NB4 (cell line): ENCODE measurements around the gene MAP1LC3B.

Experiments
- DNase-seq: peaks from one replicate; pipeline ENCODE4 v3.0.0; 2010; ENCODE audit warnings: low read depth
- H3K4me3 ChIP-seq: one replicate; pipeline ENCODE4 v1.5.1; 2011; ENCODE audit warnings: mild to moderate bottlenecking, low read depth, low read length, moderate library complexity
- CTCF ChIP-seq: IDR thresholded peaks from one replicate; pipeline ENCODE4 v1.5.1; 2012; ENCODE audit warnings: low read depth, low read length
- MAX ChIP-seq: IDR thresholded peaks from 2 replicates; pipeline ENCODE4 v1.6.1; 2011; ENCODE audit warnings: low read depth, low read length
- MYC ChIP-seq: IDR thresholded peaks from 2 replicates; pipeline ENCODE4 v1.6.1; 2011; ENCODE audit warnings: low read depth, low read length
- POLR2A ChIP-seq: IDR thresholded peaks from 2 replicates; pipeline ENCODE4 v1.6.1; 2011; ENCODE audit warnings: mild to moderate bottlenecking; ENCODE audit not compliant: insufficient read length; ENCODE audit errors: extremely low read depth

MAP1LC3B gene

GRCh38 chr16:87363771-87364455, 28.2 kb upstream of the MAP1LC3B start:
- TF ChIP-seq CTCF (no peak), MYC (no peak), MAX (no peak), POLR2A (no peak)
- H3K4me3 ChIP-seq = no peak overlapping the region
- DNase-seq = no peak

- DNase-seq = no peak
- TF ChIP-seq MYC = no peak
- TF ChIP-seq POLR2A = no peak
- no peak for TF ChIP-seq CTCF
- no peak for TF ChIP-seq MAX
- H3K4me3 ChIP-seq = no peak overlapping the region
These were observed 27.0 kb upstream of the MAP1LC3B start for GRCh38 chr16:87365021-87365713.

- no peak for DNase-seq
- no peak overlapping the region for H3K4me3 ChIP-seq
- TF ChIP-seq MYC (no peak), MAX (no peak), CTCF (no peak), POLR2A (no peak)
These were observed 25.8 kb upstream of the MAP1LC3B start for GRCh38 chr16:87366288-87366687.

- no peak for DNase-seq
- TF ChIP-seq MAX (no peak), POLR2A (no peak), MYC (no peak), CTCF (no peak)
These were observed 25.2 kb upstream of the MAP1LC3B start for GRCh38 chr16:87366930-87367329.

GRCh38 chr16:87367529-87367928, 24.6 kb upstream of the MAP1LC3B start:
- no peak overlapping the region for H3K4me3 ChIP-seq
- TF ChIP-seq POLR2A (no peak), MYC (no peak), MAX (no peak), CTCF (no peak)
- DNase-seq = no peak

More at GRCh38 chr16:87366930-87367329, 25.2 kb upstream of the MAP1LC3B start:
- H3K4me3 ChIP-seq = no peak overlapping the region
